Neutrophil (primary cell): ENCODE results near the gene SEC61A1.

Source experiments
- H3K27ac ChIP-seq: fragments of 200-600 bp; sonication (generic); 2 replicates; pipeline ENCODE4 v1.5.1; 2016; ENCODE audit warnings: mild to moderate bottlenecking, moderate library complexity
- H3K27me3 ChIP-seq: fragments of 200-600 bp; sonication (generic); 2 replicates; pipeline ENCODE4 v1.6.0; 2016; ENCODE audit warnings: mild to moderate bottlenecking
- H3K36me3 ChIP-seq: fragments of 200-600 bp; sonication (generic); 2 replicates; pipeline ENCODE4 v1.5.1; 2017
- H3K4me1 ChIP-seq, 2 experiments: fragments of 200-600 bp in 1 of 2; sonication (generic) in 1 of 2; 1 replicate in 1 of 2; 2 replicates in 1 of 2; pipeline versions ENCODE4 v1.5.1 to v1.6.1; 2013 to 2016; ENCODE audit warnings: low read depth in 1 of 2, low read length in 1 of 2, mild to moderate bottlenecking in 1 of 2, moderate library complexity in 1 of 2; ENCODE audit not compliant: control insufficient read depth in 1 of 2, insufficient read depth in 1 of 2
- H3K4me3 ChIP-seq, 2 experiments: fragments of 200-600 bp in 1 of 2; sonication (generic) in 1 of 2; 1 replicate in 1 of 2; 2 replicates in 1 of 2; pipeline ENCODE4 v1.5.1; 2013 to 2016; ENCODE audit warnings: low read depth in 1 of 2, low read length in 1 of 2, mild to moderate bottlenecking in 1 of 2, moderate library complexity in 1 of 2
- H3K9me3 ChIP-seq: fragments of 200-600 bp; sonication (generic); 2 replicates; pipeline ENCODE4 v1.5.1; 2016
- CTCF ChIP-seq: fragments of 200-600 bp; sonication (generic); IDR thresholded peaks from 2 replicates; pipeline ENCODE4 v1.5.1; 2016; ENCODE audit warnings: antibody characterized with exemption

SEC61A1 gene

GRCh38 chr3:128075522-128076482 is 23.6 kb downstream of the SEC61A1 start:
- peak overlapping the region; percentile 69 to 78 for H3K4me3 ChIP-seq
- H3K27me3 ChIP-seq = peaks cover 10% of the 10 kb centered on the region
- H3K9me3 ChIP-seq = no peaks in the 10 kb centered on the region
- H3K4me1 ChIP-seq = peaks cover 33 to 36% of the 10 kb centered on the region in 2 experiments
- peak; percentile 98 for TF ChIP-seq CTCF
- peak overlapping the region; percentile 36 for H3K27ac ChIP-seq
- H3K36me3 ChIP-seq = peaks cover 25% of the 10 kb centered on the region

- H3K9me3 ChIP-seq = no peaks in the 10 kb centered on the region
- peaks cover 33 to 36% of the 10 kb centered on the region in 2 experiments for H3K4me1 ChIP-seq
- H3K36me3 ChIP-seq = peaks cover 17% of the 10 kb centered on the region
- peak; percentile 20 for TF ChIP-seq CTCF
- peak overlapping the region; percentile 60 for H3K27ac ChIP-seq
- peaks cover 10% of the 10 kb centered on the region for H3K27me3 ChIP-seq
- peak overlapping the region; percentile 69 to 78 for H3K4me3 ChIP-seq
These were observed 24.4 kb downstream of the SEC61A1 start for GRCh38 chr3:128076483-128077201.

- H3K4me3 ChIP-seq = peak overlapping the region; percentile 69 to 78
- H3K27ac ChIP-seq = peak overlapping the region; percentile 60
- peaks cover 33 to 36% of the 10 kb centered on the region in 2 experiments for H3K4me1 ChIP-seq
- H3K9me3 ChIP-seq = no peaks in the 10 kb centered on the region
- peak; percentile 4 for TF ChIP-seq CTCF
- peaks cover 11% of the 10 kb centered on the region for H3K36me3 ChIP-seq
- peaks cover 10% of the 10 kb centered on the region for H3K27me3 ChIP-seq
These were observed 25.0 kb downstream of the SEC61A1 start for GRCh38 chr3:128077202-128077624.

GRCh38 chr3:128077665-128078064 is 25.4 kb downstream of the SEC61A1 start:
- Histone ChIP-seq H3K4me3 (peak overlapping the region in 1 of 2 experiments; percentile 78), H3K4me1 (peaks cover 33 to 36% of the 10 kb centered on the region in 2 experiments), H3K9me3 (no peaks in the 10 kb centered on the region), H3K27ac (peak overlapping the region; percentile 60), H3K27me3 (peaks cover 10% of the 10 kb centered on the region), H3K36me3 (peaks cover 7% of the 10 kb centered on the region)
- TF ChIP-seq CTCF = no peak

GRCh38 chr3:128078322-128078721 is 26.1 kb downstream of the SEC61A1 start:
- Histone ChIP-seq H3K36me3 (peaks cover under 1% of the 10 kb centered on the region), H3K27ac (no peak overlapping the region), H3K4me1 (peaks cover 32 to 33% of the 10 kb centered on the region in 2 experiments), H3K27me3 (peaks cover 10% of the 10 kb centered on the region), H3K4me3 (no peak overlapping the region), H3K9me3 (no peaks in the 10 kb centered on the region)
- no peak for TF ChIP-seq CTCF
